CMK (cell line): Measurements from ENCODE around the gene DARS1.
A peak's percentile ranks its signal among the peaks of the same experiment; 100 is the strongest.

Experiments used
- DNase-seq: peaks from one replicate; pipeline ENCODE4 v3.0.0-alpha.2; 2010; ENCODE audit warnings: low read depth

The DARS1 gene

DNA sequence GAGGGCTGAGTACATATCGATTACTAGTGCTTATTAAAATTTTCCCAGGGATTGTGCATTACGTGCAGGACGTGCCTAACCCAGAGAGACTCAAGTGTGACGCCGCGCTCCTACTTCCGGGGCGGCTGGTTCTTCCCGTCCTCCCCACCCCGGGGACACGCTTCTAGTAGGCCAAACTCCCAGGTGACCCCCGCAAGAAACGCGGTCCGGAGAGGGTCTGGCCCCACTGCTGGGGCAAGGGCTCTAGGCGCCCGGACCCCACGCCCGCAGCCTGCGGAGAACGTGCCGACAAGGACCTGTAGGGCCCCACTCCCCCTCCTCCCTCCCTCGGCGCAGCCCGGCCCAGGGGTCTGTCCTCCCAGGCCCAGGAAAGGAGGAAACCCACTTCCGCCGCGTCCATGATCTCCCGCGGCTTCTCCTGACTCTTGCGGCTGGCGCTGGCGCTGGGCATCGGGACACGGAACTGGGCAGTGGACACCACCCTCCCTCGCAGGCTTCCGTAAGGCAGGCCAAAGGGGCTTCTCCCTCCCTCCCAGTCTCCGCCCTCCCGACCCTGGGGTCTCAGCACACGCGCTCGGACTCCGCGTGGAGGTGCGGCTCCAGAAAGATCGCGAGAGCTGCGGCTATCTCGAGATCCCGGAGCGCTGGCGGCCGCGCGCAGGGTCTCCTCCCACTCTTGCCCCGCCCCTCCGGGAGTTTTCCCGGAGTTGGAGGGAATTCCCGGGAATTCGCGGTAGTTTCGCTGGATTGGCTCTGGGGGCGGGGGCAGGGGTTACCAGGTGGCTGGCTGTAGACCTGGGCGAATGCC, at the start of gene DARS1:
Gene DARS1, minus strand, starts transcription at position 609 of the 808 bp plus-strand sequence. Its CDS starts 158 bp downstream, at position 451.
- peak; percentile 90 for DNase-seq

DNA sequence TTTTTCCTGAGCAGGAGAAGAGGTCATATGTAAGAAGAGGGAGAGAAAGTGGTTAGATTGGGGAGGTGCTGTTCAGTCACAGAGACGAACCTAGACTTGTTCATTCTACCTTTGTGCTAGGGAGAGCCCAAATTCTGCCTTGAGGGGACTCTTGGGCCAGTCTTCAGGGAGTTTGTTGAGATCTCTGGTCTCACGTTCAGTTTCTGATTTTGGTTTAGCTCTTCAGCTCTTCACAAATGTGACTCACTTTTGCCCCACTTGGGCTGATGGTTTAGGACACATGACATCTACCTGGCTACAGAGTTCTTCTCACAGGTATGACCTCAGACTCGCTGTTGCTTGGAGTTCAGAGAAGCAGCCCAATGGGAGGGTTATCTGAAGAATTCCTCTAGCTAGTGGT, 49.2 kb upstream of the DARS1 start:
- no peak for DNase-seq

DNA sequence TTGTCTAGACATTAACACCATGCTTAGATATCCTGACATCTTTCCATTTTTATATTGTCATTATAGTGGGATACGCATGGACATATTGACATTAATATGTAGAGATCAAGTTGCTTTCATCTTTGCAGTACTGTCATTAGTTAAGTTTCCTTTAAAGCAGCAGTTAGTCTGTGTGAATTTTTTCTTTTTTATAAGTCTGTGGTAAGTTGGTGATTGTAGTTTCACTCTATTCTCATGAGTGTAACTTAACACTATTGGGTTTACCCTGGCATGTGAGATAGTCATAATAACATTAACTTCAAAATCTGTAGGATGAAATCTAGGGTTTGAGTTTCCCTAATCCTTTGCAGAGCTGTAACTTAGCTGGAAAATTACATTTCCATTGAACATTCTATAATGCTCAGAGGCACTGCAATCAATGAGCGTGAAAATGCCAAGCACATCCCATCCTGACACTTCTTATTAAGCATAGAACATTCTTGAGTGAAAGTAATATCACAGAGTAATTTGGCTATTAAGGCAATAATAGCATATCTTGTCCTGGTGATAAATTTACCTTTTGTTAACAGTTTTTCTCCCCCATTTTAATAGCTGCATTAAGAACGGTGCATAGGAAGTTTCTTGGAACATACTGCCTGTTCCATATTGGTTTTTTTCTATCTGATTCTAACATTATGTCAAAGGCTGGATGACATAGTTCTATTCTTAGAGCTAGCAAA, 47.5 kb upstream of the DARS1 start:
- DNase-seq: no peak

DNA sequence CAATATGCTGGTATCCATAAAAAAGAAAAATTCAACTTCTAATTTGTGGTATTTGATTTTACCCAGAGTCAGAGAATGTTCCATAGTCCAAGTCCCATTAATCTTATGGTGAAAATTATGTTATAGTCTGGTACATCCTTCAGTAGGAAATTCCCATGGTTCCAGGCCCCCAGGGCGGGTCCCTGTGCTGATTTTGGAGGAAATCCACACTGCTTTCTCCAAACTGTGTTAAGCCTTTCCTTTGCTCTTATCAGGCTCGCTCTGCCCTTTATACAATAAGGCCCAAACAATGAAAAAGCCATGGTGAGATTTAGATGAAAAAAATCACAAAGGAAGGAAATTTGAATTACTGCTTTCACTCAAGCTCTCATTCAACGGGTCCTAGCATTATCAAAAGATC, 46.8 kb upstream of the DARS1 start:
- DNase-seq: no peak

DNA sequence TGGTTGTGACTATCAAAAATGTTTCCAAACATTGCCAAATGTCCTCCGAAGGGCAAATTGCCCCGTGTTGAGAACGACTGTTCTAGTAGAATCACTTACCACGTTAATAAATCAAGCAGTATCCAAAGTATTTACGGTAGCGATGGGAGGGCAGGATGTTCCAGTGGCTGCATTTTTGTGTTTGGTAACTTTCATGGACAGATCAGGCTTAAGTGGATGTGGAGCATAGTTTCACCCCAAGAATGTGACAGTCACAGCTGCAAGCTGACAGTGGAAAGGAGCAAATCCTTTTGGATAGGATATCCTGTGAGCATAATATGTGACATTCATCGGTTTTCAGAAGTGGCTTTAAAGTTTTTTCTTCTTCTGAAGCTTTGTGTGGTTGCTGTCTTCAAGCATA, 46.3 kb upstream of the DARS1 start:
- no peak for DNase-seq

DNA sequence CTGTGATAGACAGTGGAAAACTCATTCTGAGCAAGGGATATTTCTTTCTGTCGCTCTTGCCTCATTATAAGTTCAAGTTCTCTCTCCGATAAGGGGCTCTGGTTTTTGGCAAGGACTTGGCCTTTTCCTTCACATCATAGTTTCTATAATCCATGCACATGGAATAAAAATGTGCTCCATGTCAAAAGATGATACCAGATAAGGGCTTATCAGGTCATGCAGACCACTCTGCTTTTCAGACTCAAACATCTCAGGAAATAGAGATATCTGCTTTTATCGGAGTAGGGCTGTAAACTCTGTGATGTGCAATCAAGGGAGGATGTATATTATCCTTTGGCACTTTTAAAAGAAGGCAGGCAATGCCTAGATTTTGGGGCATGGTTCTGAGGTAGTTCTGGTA, 45.0 kb upstream of the DARS1 start:
- peak; percentile 46 for DNase-seq

DNA sequence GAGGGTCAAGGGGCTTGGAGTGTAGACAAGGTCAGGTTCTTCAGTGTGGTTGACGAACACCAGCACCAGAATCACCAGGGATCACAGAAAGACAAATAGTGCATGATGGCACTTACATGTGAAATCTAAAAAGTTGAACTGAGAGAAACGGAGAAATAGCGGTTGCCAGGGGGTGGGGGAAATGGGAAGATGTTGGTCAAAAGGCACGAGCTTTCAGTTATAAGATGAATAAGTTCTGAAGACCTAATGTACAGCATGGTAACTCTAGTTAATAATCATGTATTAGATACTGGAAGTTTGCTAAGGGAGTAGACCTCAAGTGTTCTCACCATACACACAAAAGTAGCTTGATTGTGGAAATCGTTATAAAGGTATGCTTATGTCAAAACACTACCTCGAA, 43.7 kb upstream of the DARS1 start:
- no peak for DNase-seq

DNA sequence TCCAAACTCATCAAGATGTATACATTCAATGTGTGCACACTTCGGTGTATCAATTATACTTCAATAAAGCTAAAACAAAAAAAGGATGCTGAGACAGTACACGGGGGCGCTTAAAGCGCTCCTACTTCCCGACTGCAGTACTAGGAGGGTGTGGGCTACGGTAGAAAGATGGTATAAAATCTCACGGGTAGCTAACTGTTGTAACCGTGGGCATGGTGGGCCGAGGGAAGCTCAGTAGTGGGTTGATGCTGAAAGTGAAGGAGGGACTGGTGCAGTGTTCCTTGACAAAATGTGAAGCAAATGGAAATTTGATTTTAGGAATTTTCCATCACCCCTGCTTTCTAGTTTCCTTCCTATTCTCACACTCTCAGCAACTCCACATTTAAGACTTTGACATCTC, 42.6 kb upstream of the DARS1 start:
- DNase-seq: no peak

DNA sequence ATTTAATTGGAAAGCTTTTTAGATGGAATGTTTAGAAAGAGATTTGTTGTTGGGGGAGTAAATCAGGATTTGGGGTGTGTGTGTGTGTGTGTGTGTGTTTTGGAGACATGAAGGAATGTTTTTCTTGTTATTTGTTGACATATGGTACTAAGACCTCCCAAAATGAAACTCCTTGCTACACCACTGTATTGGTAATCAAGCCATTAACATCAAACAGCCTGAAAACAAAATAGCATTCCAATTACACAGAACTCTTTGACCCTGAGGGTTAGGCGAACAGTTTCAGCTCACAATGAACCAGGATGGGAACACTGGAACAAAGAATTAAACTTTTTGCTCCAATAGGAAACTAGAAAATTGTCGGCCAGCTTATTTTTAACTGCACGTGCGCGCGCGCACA, 41.7 kb upstream of the DARS1 start:
- DNase-seq: no peak

DNA sequence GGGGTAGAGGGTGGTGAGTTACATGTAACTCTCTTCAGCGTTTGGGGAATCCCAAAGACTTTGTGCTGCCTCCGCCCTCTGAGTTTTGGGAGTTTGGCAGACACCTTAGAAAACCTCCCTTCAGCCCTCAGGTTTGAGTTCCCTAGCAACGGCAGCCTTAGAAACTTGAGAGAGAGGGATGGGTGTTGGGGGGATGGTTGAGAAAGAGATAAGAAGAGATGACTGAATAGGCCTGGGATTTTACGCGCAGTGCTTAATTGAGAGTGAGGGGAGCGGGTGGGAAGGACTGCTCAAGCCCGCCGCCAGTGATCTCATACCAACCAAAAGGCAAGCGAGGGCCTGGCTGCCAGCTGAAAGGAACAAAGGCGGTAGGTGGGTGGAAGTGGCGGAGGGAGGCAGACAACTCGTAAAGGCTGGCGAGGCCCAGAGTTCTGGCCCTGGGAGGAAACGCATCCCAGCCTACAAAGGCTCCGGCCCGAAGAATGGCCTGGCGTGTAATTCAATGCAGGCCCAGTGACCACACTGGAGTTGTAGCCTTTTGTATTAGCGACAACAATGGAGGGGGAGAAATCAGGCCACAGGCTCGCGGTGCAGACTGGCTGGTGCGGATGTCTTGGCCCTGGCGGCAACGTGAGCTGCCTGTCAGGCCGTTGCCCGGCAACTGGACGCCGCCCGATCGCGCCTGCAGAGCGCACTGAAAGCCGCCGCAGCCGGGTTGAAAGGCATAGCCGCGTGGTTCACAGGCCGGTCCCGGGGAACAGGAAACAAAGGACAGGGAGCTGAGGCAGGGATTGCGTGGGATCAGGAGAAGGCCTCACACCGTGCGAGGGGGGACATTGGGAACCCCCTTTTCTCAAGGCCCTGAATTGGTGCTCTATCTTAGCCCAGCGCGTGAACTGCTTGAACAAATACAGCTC, 39.9 kb upstream of the DARS1 start:
- no peak for DNase-seq

DNA sequence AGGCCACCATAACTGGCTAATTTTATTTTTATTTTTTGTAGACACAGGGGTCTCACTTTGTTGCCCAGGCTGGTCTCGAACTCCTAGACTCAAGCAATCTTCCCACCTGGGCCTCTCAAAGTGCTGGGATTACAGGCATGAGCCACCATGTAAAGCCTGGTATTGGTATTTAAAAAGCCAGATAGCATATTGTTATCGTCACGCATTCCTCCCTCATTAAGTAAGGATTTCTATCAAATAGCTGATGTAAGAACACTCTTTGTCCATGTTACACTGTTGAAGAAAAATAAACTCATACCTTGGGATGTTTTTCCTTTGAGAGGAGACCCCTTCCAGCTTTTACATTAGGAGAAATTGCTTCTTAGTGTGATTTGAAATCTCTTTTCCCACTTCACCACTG, 39.2 kb upstream of the DARS1 start:
- DNase-seq: no peak

DNA sequence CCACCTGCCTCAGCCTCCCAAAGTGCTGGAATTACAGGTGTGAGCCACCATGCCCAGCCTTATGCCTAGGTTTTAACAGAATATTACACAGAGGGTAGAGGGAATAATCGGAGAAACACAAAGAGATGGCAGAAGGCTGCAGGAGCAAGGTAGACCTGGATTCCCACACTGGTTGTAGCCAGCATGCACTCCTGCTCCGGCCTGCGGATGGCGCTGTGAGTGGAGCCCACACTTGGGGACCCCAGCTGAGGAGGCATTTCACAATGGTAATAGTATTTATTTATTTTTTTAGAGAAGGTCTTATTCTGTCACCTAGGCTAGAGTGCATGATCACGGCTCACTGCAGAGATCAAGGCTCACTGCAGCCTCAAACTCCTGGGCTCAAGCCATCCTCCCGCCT, 38.8 kb upstream of the DARS1 start:
- DNase-seq: no peak

DNA sequence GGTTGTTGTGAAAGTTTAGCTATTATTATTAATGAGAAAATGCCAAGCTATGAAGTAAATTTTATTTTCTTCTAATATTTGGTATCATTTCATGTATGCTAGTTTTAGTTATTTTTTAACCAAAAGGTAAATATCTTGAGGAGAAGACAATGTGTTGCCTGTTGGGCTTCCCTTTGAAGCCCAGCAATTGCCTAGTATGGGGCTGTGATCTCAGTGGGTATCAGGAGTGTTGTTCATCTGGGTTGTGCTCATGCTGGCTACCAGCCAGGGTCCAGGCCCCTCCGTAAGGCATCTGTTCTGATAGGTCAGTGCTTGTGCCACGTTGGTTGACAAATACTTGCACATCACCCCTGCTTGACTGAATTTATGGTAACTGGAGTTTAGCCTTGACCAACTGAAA, 38.0 kb upstream of the DARS1 start:
- DNase-seq: no peak

DNA sequence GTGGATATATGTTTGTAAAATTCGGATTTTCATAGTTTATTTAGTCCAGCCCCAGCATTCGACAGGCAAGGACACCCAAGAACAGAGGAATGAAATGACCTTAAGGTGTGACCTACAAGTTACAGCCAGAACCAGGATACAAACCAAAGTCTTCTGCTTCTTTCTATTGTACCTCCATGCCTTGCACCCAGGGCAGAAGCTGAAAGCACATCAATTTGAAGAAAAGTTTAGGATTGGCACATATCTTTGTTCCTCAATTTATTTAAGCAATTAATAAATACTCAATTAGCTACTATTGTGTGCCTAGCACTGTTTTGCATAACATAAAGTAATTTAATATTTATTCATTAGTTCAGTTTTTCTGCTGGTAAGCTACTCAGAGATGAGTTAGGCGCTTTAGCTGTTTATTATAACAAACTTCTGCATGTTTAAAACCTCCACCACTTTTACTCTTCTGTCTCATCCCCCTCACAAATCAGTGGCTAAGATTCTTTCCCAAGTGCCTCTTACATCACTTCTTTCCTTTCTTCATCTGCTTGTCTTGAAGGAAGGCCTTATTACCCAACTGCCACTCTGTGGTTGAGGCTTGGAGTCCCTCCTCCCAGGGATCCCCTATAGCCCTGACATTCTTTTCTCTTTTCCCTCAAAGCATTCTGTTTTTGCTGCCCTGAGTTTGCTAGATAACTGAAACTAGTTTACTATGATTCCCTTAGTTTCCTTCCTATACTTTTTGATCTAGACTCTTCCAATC, 37.1 kb upstream of the DARS1 start:
- no peak for DNase-seq

DNA sequence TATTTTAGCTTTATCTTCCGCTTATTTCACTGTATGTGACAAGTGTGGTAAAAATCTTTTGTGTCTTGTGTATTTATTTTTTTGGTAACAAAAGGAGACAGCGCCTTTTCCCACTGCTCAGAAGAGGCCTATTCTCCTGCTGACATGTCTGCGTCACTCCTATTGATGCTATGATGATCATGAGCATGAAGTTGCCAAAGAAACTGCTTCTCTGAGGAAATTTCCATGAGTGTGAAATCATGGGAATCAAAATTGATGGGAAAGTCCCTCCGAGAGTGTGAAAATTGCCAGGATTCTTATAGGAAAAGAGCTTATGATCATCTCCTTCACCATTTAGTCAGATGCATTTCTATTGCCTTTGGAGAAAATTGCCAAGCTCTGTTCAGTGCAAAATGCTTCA, 36.5 kb upstream of the DARS1 start:
- no peak for DNase-seq

DNA sequence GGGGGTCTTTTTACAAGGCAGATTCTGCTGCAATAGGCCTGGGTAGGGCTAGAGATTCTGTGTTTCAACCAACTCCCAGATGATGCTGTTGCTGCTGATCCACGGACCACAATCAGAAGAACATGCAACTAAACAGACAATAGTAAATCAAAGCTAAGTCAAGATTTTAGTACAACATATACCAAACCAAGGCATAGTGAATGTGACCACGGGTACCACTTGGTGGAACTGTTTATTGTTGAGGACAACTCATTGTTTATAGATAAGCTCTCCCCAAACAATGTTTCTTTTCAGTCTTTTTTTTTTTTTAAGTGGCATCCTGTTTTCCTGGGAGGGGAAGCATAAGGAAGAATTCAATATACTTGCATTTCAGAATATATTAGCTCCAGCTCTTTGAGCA, 36.0 kb upstream of the DARS1 start:
- no peak for DNase-seq

DNA sequence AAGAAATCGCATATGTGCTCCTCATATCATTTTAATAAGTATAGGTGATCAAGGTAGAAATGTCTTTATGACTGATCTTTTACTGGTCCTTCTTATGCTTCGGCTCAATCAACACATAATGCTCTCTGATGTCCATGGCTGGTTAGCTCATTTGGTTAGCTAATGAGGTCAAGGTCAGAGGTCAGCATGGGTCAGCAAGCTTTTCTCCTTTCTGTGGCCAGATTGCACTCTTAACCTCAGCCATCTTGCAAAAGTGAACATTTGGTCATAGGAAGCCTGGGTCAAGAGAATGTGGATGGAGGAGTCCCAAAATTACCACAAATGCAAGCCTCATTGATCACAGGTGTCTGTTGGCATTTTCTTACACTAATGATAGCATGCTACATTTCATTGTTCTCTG, 35.4 kb upstream of the DARS1 start:
- no peak for DNase-seq

DNA sequence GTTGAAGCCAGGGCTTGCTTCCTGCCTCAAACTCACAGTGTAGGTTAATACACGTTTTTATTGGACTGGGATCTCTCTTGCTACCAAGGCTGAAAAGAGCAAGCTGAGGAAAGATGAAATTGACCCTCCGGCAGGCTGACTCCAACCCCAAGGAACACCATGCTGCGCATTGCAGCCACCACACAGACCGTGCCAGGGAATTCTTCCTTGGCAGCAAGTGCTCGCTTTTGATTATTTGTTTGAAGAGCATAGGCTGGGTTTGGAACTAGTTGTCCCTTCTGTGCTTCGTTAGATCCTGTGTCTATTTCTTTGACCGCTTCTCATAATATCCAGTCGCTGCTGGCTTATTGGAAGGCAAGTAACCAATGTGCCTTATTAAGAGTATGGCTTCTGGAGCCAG, 34.4 kb upstream of the DARS1 start:
- DNase-seq: no peak

DNA sequence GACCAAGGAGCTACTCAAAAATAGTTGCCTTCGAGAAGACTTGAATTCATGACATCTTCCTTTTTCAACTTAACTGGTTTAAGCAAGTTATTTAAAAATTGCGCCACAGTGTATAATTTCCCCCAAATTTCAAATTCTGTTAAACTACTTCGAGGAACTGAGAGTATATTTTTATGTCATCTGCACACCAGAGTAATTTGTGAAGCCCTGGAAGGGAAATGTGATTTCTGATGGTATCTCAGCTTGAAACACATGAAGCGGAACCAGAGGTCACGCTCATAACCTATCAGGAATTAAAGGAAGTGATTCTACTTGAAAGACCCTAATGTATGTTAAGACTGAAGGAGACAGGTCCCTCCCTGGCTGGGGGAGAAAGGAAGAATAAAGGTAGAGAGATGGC, 33.9 kb upstream of the DARS1 start:
- no peak for DNase-seq

DNA sequence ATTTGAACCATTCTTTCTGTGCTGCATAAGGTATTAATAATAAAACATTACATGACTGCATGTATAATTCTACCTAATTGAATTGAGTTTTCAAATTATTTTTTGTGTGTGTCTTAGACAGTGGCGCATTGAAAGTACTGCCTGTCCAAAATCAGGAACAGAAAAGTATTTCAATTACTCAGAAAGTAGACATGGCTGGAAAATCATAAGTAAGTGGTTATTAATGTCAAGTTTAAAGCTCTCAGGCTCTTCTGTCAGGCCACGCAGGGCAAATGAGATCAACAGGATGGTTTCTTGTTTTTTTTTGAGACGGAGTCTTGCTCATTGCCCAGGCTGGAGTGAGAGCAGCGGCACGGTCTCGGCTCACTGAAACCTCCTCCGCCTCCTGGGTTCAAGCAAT, 32.4 kb upstream of the DARS1 start:
- no peak for DNase-seq

DNA sequence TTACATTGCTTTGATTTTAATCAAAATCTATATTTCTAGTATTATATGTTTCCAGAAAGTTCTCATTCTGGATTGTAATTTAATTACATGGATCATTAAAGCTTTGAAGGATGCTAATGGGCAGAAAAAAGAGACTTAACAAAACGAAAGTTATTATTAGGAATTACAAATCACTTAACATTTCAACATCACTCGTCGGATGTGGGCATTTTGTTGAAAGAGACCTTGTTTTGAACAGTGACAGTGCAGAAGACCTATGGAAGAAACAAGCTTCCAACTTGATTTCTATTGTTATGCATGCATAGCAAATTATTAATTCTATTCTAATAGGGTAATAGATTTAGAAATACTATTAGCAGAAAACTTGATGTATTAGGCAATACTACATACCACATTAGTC, 31.4 kb upstream of the DARS1 start:
- no peak for DNase-seq

DNA sequence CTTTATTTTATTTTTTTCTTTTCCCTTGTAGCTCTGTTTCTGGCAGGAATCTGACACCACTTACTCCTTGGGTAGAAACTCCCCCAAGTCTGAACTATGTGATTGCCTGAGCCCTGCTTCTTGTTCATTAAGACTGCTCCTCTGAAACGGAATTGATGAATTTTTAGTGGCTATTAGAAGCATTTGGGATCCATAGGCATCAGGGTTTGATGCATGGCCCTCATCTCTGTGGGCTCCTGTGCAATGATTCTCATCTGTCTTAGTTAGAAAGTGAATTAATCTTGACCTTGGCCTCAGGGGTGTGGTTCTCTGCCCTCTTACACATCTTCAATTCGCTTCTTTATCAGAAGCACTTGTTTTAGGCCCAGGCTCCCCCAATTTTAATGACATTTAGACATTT, 31.0 kb upstream of the DARS1 start:
- no peak for DNase-seq
